Fibroblast of skin of right biceps (primary cell): ENCODE data around the gene ADD2.

Experiments used
- DNase-seq: peaks from one replicate; pipeline ENCODE4 v3.0.0-alpha.2; 2013

The ADD2 gene

GRCh38 chr2:70717431-70718038 is 50.5 kb downstream of the ADD2 start:
- DNase-seq, result no peak

DNA sequence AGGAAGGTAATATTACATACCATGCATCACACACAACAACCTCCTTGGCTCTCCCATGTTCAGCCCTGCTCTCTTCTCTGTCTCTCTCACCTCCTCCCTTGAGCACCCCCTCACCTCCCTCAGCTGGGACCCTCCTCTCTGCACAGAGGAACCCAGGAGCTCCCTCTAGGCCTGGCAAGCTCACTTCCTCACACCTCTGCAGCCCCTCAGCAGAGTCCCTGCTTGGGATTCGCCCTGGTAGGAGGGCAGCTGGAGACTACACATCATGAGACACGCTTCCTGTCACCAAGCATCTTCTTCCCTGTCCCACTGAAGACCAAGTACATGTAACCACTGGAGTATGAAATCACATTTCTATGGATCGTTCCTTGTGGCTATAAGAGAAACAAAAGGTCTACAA is 51.0 kb downstream of the ADD2 start:
- no peak for DNase-seq

- no peak for DNase-seq
Measured at GRCh38 chr2:70716131-70716743, 51.8 kb downstream of the ADD2 start.

DNA sequence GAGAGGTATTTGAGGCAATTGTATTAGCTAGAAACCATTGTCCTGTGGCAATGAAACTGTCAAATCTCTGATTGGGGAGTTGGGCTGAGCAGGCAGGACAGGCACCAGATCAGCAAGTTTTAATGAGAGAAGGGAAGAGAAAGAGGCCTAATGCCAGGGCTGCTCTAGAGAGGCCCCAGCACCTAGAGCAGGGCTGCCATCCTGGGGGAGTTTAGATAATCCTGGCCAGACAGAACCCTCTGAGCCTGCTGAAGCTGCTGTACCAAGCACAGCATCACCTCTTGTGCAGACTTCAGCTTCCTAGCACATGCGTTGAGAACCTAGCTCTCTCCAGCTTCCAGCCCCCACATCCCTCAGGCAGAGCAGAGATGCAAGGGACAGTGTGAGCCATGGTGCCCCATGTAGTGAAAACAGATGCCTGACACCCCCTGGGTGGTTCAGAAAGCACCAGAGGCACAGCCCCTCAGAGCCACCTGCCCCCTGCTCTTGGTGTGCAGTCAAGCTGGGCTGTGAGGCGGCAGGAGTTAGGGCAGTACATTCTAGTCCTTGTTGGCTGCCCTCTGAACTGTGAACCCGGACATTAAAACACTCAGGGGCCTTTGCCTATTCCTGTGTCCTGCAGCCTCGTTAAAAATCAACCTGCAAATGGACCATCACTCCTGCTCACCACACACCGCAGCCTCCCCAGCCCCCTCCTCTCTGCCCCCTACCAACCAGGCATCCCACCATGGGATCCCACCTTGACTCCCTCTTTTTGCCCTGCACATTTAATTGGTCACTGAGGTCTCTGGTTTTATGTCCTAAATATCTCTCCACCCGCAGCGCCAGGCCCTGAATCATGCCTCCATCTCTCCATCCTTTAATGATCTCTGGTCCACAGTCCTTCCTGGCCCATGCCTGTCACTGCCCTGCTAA is 52.7 kb downstream of the ADD2 start:
- no peak for DNase-seq

DNA sequence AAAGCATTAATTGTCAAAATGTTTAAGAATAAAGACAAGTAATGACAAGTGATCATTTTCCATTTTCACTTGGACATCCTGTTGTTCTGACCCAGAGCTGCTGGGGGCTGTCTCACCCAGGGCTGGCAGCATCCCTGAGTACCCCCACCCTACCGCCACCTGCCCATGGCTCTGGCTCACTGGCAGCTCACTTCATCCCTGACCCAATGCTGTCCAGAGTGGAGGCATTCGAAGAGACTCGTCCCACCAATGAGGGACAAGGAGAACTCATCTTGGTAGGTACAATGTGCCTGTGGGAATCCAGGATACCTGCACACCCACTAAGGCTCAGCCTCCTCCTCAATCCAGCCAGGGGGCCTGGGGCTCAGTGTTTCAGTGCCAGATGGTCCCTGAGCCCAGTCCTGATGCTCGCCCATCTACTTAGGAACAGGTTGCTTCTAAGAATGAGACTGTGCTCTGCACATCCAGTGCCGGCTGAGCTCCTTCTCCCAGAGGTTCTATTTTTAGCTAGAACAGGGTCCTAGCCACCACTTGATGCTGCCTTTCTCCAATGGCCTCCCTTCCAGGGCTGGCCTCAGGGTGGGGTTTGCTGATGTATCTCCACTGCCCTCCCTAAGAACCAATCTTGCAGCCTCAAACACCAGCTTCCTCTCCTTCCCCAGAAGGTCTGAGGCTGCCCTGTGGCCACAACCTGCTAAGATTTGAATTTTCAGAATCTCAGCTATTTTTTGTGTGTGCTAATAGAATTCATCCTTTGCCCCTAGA is 53.7 kb downstream of the ADD2 start:
- no peak for DNase-seq

- DNase-seq, result no peak
Measured at GRCh38 chr2:70712916-70713315, 55.1 kb downstream of the ADD2 start.

DNA sequence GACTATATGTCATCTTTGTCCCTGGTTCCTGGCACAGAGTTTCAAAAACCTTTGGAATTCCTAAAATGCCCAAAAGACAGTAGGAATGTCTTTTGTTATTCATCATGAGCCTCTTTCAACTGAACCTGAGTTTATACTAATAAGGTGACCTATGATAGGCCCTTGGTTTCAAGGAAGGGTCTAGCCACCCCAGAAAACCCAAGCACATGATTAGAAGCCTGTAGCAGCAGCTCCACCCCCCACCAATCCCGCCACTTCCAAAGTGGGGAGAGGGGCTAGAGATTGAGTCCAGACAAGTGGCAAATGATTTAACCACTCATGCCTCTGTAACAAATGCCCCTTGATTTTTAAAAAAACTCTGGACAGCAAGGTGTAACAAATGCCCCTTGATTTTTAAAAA is 56.8 kb downstream of the ADD2 start:
- no peak for DNase-seq

DNA sequence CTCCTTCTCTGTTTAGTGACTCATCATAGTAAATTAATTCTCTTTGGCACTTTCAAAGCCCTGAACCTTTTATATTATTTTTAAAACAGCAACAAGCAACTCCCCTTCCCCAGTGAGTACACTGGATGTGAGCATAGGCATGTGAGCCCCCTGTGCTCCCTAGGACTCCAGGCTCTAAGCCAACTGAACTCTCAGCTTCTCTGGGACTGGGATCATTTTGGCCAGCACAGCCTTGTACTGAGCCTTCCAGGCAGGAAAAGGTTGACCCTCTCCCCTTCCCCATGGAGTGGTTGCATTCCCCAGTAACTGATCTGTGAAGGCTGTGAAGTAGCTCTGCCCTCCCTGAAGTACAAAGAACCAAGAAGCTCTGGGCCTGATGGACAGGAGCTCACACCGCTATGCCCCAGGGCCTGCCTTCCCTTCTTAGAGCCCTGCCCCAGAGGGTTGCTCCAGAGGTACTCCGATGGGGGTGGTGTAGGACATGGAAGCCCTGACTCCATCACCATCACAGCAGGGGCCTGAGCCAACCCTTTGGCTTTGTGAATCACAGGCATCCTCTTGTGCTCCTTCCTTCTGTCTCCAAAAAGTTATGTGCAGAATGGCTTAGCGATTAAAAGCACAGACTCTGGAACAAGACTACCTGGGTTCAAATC is 57.8 kb downstream of the ADD2 start:
- peak; percentile 40 for DNase-seq

GRCh38 chr2:70709275-70710037 is 58.5 kb downstream of the ADD2 start:
- peak; percentile 78 for DNase-seq

DNA sequence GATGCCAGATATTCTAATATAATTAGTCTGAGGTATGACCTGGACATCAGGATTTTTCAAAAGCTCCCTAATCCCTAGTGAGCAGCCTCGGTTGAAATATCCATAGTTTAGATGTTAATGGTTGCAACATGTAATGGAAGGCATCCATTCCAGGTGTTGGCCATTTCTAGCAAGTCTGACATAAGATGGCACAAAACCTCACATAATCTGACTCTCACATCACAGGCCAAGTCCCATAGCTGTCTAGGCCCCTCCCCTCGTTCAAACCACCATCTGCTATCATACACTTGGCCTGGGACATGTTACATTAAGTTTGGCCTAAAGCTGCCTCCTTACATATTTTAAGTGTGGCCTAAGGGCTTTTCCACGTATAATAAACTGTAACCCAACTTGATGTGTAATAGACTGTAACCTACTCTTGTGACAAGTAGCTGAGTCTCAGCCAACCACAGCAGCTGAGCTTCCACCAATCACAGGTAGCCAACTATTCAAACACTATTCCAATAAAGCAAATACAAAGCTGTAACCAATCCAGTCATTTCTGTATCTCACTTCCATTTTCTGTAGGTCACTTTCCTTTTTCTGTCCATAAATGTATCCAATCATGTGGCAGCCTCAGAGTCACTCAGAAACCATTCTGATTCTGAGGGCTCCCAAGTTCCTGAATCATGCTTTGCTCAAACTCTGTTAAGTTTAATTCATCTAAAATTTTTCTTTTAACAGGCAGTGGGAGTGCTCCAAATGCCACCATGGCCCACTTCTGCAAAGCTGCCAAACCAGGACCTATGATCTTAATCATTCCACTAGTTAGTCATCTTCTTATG is 59.4 kb downstream of the ADD2 start:
- DNase-seq, result peak; percentile 75

- no peak for DNase-seq
Measured at GRCh38 chr2:70707706-70708105, 60.3 kb downstream of the ADD2 start.

GRCh38 chr2:70706026-70706795 is 61.8 kb downstream of the ADD2 start:
- DNase-seq, result no peak

DNA sequence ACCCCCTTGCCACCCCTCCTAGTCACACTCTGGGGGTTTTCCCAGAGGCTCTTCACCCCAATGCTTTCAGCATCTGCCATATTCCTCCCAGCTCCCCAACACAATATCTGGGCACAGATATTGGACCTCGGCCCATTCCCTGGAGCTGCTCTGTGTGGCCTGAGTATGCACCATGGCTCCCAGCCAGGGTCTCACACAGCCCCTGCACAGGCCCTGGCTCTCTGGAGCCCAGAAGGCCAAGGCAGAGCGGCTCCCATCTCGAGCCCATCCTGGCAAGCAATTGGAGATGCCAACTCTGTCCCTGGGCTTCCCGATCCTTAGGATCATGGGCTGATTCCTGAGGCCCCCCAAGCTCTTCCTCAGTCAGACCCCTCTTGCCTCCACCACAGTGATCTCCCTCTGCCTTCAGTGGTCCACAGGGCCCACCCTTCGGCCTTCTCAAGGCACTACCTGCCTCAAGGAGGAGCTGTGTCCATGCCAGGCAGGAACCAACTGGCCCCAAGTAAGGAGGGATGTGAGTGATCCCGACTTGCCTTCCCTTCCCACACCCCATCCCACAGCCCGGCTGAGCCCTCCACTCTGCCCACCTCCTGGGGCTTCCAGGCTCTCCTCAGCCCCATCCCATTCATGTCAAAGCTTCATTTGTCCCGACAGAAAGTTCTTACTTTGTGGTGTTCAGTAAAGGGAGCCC is 62.7 kb downstream of the ADD2 start:
- no peak for DNase-seq

- peak; percentile 79 for DNase-seq
Measured at GRCh38 chr2:70703900-70704549, 64.0 kb downstream of the ADD2 start.

DNA sequence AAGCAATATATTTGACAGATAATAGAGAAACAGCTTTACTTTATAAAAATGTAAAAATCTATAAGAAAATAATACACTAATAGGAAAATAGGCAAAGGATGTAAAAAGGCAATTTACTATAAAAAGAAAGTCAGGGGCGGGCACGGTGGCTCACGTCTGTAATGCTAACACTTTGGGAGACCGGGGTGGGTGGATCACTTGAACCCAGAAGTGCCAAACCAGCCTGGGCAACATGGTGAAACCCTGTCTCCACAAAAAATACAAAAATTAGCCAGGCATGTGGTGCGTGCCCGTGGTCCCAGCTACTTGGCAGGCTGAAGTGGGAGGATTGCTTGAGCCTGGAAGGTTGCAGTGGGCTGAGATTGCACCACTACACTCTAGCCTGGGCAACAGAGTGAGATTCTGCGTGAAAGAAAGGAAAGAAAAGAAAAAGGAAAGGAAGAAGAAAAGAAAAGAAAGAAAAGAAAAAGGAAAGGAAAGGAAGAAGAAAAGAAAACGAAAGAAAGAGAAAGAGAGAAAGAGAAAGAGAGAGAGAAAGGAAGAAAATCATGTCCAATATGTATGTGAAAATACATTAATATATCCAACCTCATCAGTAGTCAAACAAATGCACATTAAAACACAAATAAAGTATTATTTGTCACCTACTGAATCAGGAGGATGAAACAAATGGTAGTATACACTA is 65.1 kb downstream of the ADD2 start:
- DNase-seq, result no peak

DNA sequence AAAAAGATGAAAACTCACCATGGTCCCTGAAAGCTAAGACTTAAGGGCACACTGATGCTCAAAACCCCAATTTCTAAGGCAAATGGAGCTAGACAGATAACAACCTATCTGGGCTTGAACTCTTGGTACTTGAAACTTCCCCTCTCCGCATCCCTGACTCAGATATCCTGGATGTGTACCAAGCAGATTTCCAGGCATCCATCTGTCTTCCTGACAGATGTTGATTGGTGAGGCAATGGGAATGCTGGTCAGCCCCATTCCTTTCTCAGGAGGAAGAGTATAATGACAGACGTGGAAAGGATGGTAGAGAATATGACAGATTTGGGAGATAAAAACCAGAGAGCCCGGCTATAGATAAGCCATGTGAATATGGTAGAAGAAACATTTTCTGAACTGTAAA is 69.2 kb downstream of the ADD2 start:
- peak; percentile 77 for DNase-seq

GRCh38 chr2:70697603-70698383 is 70.2 kb downstream of the ADD2 start:
- DNase-seq, result no peak

GRCh38 chr2:70696142-70696541 is 71.9 kb downstream of the ADD2 start:
- no peak for DNase-seq
